Hepatocyte (in vitro differentiated cells): Measurements from ENCODE around the gene AMH.

Experiments
- CTCF ChIP-seq: fragments of 200-600 bp; sonication (generic); IDR thresholded peaks from 2 replicates; pipeline ENCODE4 v1.5.1; 2016; ENCODE audit warnings: antibody characterized with exemption, mild to moderate bottlenecking; ENCODE audit not compliant: poor library complexity
- EZH2 ChIP-seq: fragments of 200-600 bp; sonication (generic); IDR thresholded peaks from 2 replicates; pipeline ENCODE4 v1.6.1; 2016; ENCODE audit warnings: antibody characterized with exemption, mild to moderate bottlenecking, borderline replicate concordance
- EZH2phosphoT487 ChIP-seq: fragments of 200-600 bp; sonication (generic); IDR thresholded peaks from one replicate; pipeline ENCODE4 v1.6.1; 2018; ENCODE audit warnings: antibody characterized with exemption, mild to moderate bottlenecking, low read depth, moderate library complexity; ENCODE audit not compliant: unreplicated experiment, severe bottlenecking

- TF ChIP-seq CTCF (no peak), EZH2phosphoT487 (no peak), EZH2 (no peak)
Measured at GRCh38 chr19:2278459-2279158, 29.5 kb downstream of the AMH start.
